Measurements from ENCODE around the gene HLA-DRA. TPM values are rescaled to one million over a fixed set of nuclear protein-coding genes. Genes with fewer than 3 reads are reported as not detected.

HLA-DRA gene
- total and polyA plus RNA-seq, 2 of the 8 experiments (the other 6 are each of a cell fraction or from before 2014, with no cell fraction given): 5.0 to 6.2 TPM

DNA sequence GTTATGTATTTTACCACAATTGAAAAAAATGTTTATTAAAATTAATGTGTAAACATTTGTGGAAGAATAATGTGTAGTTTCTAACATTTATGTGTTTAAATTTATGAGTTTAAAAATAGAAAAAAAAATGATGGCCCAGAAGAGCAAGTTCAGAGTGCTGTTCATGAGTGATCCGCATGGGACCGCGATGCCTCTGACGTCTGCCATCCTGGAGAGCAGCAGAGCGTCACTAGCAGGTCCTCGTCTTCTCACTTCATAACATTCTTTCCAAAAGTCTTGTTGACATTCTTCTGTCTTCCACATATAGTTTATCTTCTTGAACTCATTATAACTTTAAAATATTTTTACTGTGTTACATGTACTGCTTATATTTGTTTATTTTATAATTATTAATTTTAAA, 48.2 kb upstream of the HLA-DRA start:
- Histone ChIP-seq H2BK20ac (ENCODE audit: low read length) (no peak overlapping the region), H3K56ac (replicated peaks; ENCODE audit: insufficient read length, low read depth, low read length) (no peak overlapping the region), H2BK15ac (ENCODE audit: low read length) (no peak overlapping the region), H3K23ac (ENCODE audit: insufficient read length) (no peak overlapping the region), H3K4me3 (ENCODE audit: extremely low read depth in 1 of 4, insufficient read depth in 2 of 4, low read depth in 3 of 4, low read length in 4 of 4) (no peak overlapping the region), H3K4ac (replicated peaks; ENCODE audit: insufficient read length, low read depth, low read length) (no peak overlapping the region), H3K23me2 (ENCODE audit: low read depth, low read length) (no peaks in the 10 kb centered on the region), H2AK5ac (ENCODE audit: low read depth, low read length) (no peak overlapping the region), H4K91ac (replicated peaks; ENCODE audit: insufficient read length, low read length) (no peak overlapping the region), H3K79me1 (ENCODE audit: low read depth, low read length) (no peaks in the 10 kb centered on the region), H3K9me3 (ENCODE audit: insufficient read depth in 2 of 2, low read depth in 1 of 2, low read length in 1 of 2) (no peaks in the 10 kb centered on the region), H3K27ac (ENCODE audit: low read depth, low read length) (no peak overlapping the region), H3K4me1 (replicated peaks in 1 of 4; ENCODE audit: control insufficient read depth in 3 of 4, insufficient read depth in 4 of 4, low read length in 3 of 4) (no peaks in the 10 kb centered on the region), H3K18ac (ENCODE audit: extremely low read depth, low read length) (no peak overlapping the region), H2BK120ac (replicated peaks; ENCODE audit: low read depth, low read length) (no peak overlapping the region), H4K20me1 (replicated peaks in 1 of 2; ENCODE audit: control insufficient read depth in 1 of 2, insufficient read depth in 2 of 2, low read length in 2 of 2) (no peaks in the 10 kb centered on the region), H4K5ac (ENCODE audit: insufficient read length, low read depth, low read length) (no peak overlapping the region), H2BK12ac (ENCODE audit: low read depth, low read length) (no peak overlapping the region), H3K36me3 (ENCODE audit: control insufficient read depth in 2 of 4, insufficient read depth in 4 of 4, low read length in 3 of 4) (no peaks in the 10 kb centered on the region), H3K79me2 (ENCODE audit: control insufficient read depth in 1 of 2, insufficient read depth in 2 of 2, low read length in 2 of 2) (no peaks in the 10 kb centered on the region), H3K27me3 (replicated peaks in 1 of 4; ENCODE audit: control insufficient read depth in 3 of 4, extremely low read depth in 1 of 4, insufficient read depth in 3 of 4, low read length in 3 of 4) (no peaks in the 10 kb centered on the region), H3K9ac (replicated peaks in 1 of 4; ENCODE audit: extremely low read depth in 1 of 4, low read depth in 3 of 4, low read length in 3 of 4) (no peak overlapping the region), H2AFZ (ENCODE audit: low read length) (no peak overlapping the region), H2BK5ac (ENCODE audit: low read depth, low read length) (no peak overlapping the region), H4K8ac (ENCODE audit: extremely low read depth, insufficient read depth, low read length) (no peak overlapping the region), H3K14ac (ENCODE audit: insufficient read length) (no peak overlapping the region), H3K4me2 (ENCODE audit: insufficient read depth in 1 of 2, low read depth in 2 of 2, low read length in 2 of 2) (no peak overlapping the region)
- WGBS, 2 experiments (ENCODE audit: extremely low coverage in 1 of 2, insufficient coverage in 1 of 2, insufficient read length in 1 of 2, insufficient replicate concordance in 2 of 2, low coverage in 1 of 2, low lambda C conversion rate in 2 of 2, missing lambda C conversion rate in 1 of 2): 96% methylated on average over 6 of the region's 6 CpGs; no CpG with 5 or more reads in 1 of the 2 experiments
- TF ChIP-seq PHF8 (conservative IDR thresholded peaks at IDR 0.05; ENCODE audit: low read depth, low read length): no peak
- no peak for TF ChIP-seq ZNF274 (IDR thresholded peaks at IDR 0.05; ENCODE audit: borderline replicate concordance, extremely low read depth, low read length)
- TF ChIP-seq GTF2F1 (IDR thresholded peaks at IDR 0.05; ENCODE audit: borderline replicate concordance, low read depth, low read length): no peak
- no peak for TF ChIP-seq KDM4A (IDR thresholded peaks at IDR 0.05; ENCODE audit: low read depth, low read length, severe bottlenecking)
- TF ChIP-seq SP4 (IDR thresholded peaks at IDR 0.05; ENCODE audit: low read length): no peak
- no peak for TF ChIP-seq CBX8 (IDR thresholded peaks at IDR 0.05; ENCODE audit: borderline replicate concordance, low read depth, low read length)
- ChIA-PET CTCF (ENCODE audit: partially characterized antibody) (no interaction called here), POLR2A (ENCODE audit: partially characterized antibody) (no interaction called here)
- no peak for FAIRE-seq
- no peak for DNase-seq (ENCODE audit: low read depth in 1 of 2, low spot score in 2 of 2)

Data from H1 (cell line).